GM23338 (cell line): Measurements from ENCODE around the gene NDUFA12. TPM values are rescaled to one million over a fixed set of nuclear protein-coding genes. Genes with fewer than 3 reads are reported as not detected.

Source experiments
- ATAC-seq: fragments of 200-7000 bp; cut with Tn5 transposase; 3 replicates; pipeline ENCODE4 v1.9.1; 2020
- DNase-seq: peaks from one replicate; pipeline ENCODE4 v3.0.0-alpha.2; 2015; ENCODE audit warnings: low spot score
- H2AFZ ChIP-seq: fragments of 200-600 bp; sonication (generic); 2 replicates; pipeline ENCODE4 v1.8.0; 2016; ENCODE audit warnings: antibody characterized with exemption, mild to moderate bottlenecking, moderate library complexity
- H3F3A ChIP-seq: fragments of 200-600 bp; sonication (generic); replicated peaks from 2 replicates; pipeline ENCODE4 v1.8.0; 2017; ENCODE audit warnings: antibody characterized with exemption, mixed run types, low read depth
- H3K27ac ChIP-seq: fragments of 200-600 bp; sonication (generic); 2 replicates; pipeline ENCODE4 v1.6.1; 2016; ENCODE audit warnings: low read depth
- H3K27me3 ChIP-seq: fragments of 200-600 bp; sonication (generic); 2 replicates; pipeline ENCODE4 v1.8.0; 2016; ENCODE audit warnings: mild to moderate bottlenecking, mixed run types, moderate library complexity; ENCODE audit not compliant: insufficient read depth
- H3K36me3 ChIP-seq: fragments of 200-600 bp; sonication (generic); 2 replicates; pipeline ENCODE4 v1.8.0; 2016; ENCODE audit warnings: mild to moderate bottlenecking; ENCODE audit not compliant: insufficient read depth
- H3K4me1 ChIP-seq: fragments of 200-600 bp; sonication (generic); 2 replicates; pipeline ENCODE4 v1.8.0; 2016; ENCODE audit warnings: mild to moderate bottlenecking, moderate library complexity; ENCODE audit not compliant: insufficient read depth
- H3K4me2 ChIP-seq: fragments of 200-600 bp; sonication (generic); 2 replicates; pipeline ENCODE4 v1.7.1; 2017; ENCODE audit warnings: mixed run types
- H3K4me3 ChIP-seq: fragments of 200-600 bp; sonication (generic); 2 replicates; pipeline ENCODE4 v1.6.1; 2016; ENCODE audit warnings: mixed run types
- H3K79me2 ChIP-seq: fragments of 200-600 bp; sonication (generic); replicated peaks from 2 replicates; pipeline ENCODE4 v1.8.0; 2017; ENCODE audit warnings: mild to moderate bottlenecking; ENCODE audit not compliant: insufficient read depth
- H3K9me2 ChIP-seq: fragments of 200-600 bp; sonication (generic); 2 replicates; pipeline ENCODE4 v1.8.0; 2017; ENCODE audit not compliant: insufficient read depth
- H4K20me1 ChIP-seq: fragments of 200-600 bp; sonication (generic); replicated peaks from 2 replicates; pipeline ENCODE4 v1.8.0; 2017; ENCODE audit warnings: mild to moderate bottlenecking; ENCODE audit not compliant: insufficient read depth
- H3K27ac Mint-ChIP-seq: 2 replicates; pipeline ENCODE4 v1.8.0; 2020; ENCODE audit warnings: inconsistent platforms, mild to moderate bottlenecking, moderate library complexity, mixed read lengths
- H3K27me3 Mint-ChIP-seq: 3 replicates; pipeline ENCODE4 v1.8.0; 2022; ENCODE audit warnings: low read depth, mild to moderate bottlenecking, moderate library complexity, mixed read lengths, inconsistent platforms; ENCODE audit not compliant: insufficient read depth, poor library complexity
- H3K36me3 Mint-ChIP-seq: 3 replicates; pipeline ENCODE4 v1.8.0; 2021; ENCODE audit warnings: low read depth, mild to moderate bottlenecking, inconsistent platforms, moderate library complexity, mixed read lengths
- H3K4me1 Mint-ChIP-seq: 3 replicates; pipeline ENCODE4 v1.8.0; 2020; ENCODE audit warnings: mild to moderate bottlenecking, inconsistent platforms, mixed read lengths
- H3K4me3 Mint-ChIP-seq: 3 replicates; pipeline ENCODE4 v1.8.0; 2021; ENCODE audit warnings: moderate library complexity, mild to moderate bottlenecking, inconsistent platforms, mixed read lengths
- H3K9me3 Mint-ChIP-seq: 3 replicates; pipeline ENCODE4 v1.8.0; 2020; ENCODE audit warnings: moderate library complexity, mild to moderate bottlenecking, inconsistent platforms, mixed read lengths
- CREB1 ChIP-seq: fragments of 250-450 bp; sonication (Bioruptor Pico); IDR thresholded peaks from 2 replicates; pipeline ENCODE4 v1.5.0; 2020; ENCODE audit warnings: low read depth, mild to moderate bottlenecking, moderate library complexity
- ETS1 ChIP-seq: IDR thresholded peaks from 2 replicates; pipeline ENCODE4 v1.6.1; 2016; ENCODE audit warnings: antibody characterized with exemption
- EZH2 ChIP-seq: fragments of 200-600 bp; sonication (generic); IDR thresholded peaks from one replicate; pipeline ENCODE4 v1.8.0; 2017; ENCODE audit warnings: antibody characterized with exemption, mild to moderate bottlenecking, low read depth; ENCODE audit not compliant: unreplicated experiment
- EZH2phosphoT487 ChIP-seq: fragments of 200-600 bp; sonication (generic); IDR thresholded peaks from one replicate; pipeline ENCODE4 v1.8.1; 2018; ENCODE audit warnings: antibody characterized with exemption; ENCODE audit not compliant: unreplicated experiment
- JUNB ChIP-seq: IDR thresholded peaks from one replicate; pipeline ENCODE4 v1.6.1; 2016; ENCODE audit warnings: antibody characterized with exemption; ENCODE audit not compliant: unreplicated experiment
- NANOG ChIP-seq: IDR thresholded peaks from 2 replicates; pipeline ENCODE4 v1.6.1; 2016; ENCODE audit warnings: antibody characterized with exemption, borderline replicate concordance
- POLR2AphosphoS5 ChIP-seq: IDR thresholded peaks from 2 replicates; pipeline ENCODE4 v1.6.1; 2016; ENCODE audit warnings: antibody characterized with exemption, low read depth
- REST ChIP-seq: IDR thresholded peaks from one replicate; pipeline ENCODE4 v1.6.1; 2018; ENCODE audit warnings: antibody characterized with exemption; ENCODE audit not compliant: unreplicated experiment
- STAT1 ChIP-seq: IDR thresholded peaks from one replicate; pipeline ENCODE4 v1.6.1; 2016; ENCODE audit warnings: antibody characterized with exemption; ENCODE audit not compliant: unreplicated experiment
- ZNF114 ChIP-seq: fragments of 250-450 bp; sonication (Bioruptor Pico); IDR thresholded peaks from 2 replicates; pipeline ENCODE4 v1.5.0; 2020; ENCODE audit warnings: mild to moderate bottlenecking, moderate library complexity
- ZNF331 ChIP-seq: fragments of 250-450 bp; sonication (Bioruptor Pico); IDR thresholded peaks from 2 replicates; pipeline ENCODE4 v1.5.0; 2020; ENCODE audit warnings: low read depth, mild to moderate bottlenecking, moderate library complexity
- polyA plus RNA-seq: library from polyadenylated mRNA; unstranded; fragments of >200 nt; fragmentation: Nextera tagmentation; extraction: Ambion mirVana; gene quantifications from 2 replicates; pipeline ENCODE4 v1.2.1, GENCODE V29; 2016
- total RNA-seq: library from RNA; depleted of rRNA; stranded (reverse); fragments of >200 nt; shearing (Covaris generic); gene quantifications from 2 replicates; pipeline ENCODE4 v1.2.3, GENCODE V29; 2014
- TF ChIP-seq, protein P1 (sequence below), 2 experiments: fragments of 200-600 bp in 1 of 2; sonication (generic) in 1 of 2; conservative IDR thresholded peaks; 2 replicates each; pipeline versions ENCODE4 v1.5.1 to v1.6.1; 2016 to 2017; ENCODE audit warnings: antibody characterized with exemption in 2 of 2, low read depth in 2 of 2, mild to moderate bottlenecking in 2 of 2, moderate library complexity in 1 of 2
- TF ChIP-seq, protein P2 (sequence below): fragments of 250-450 bp; sonication (Bioruptor Pico); IDR thresholded peaks from 2 replicates; pipeline ENCODE4 v1.5.0; 2020; ENCODE audit warnings: mild to moderate bottlenecking, moderate library complexity

Gene NDUFA12
- total and polyA plus RNA-seq, 2 experiments from 2014 or later: 84.9 to 386 TPM

GRCh38 chr12:94990222-94990621, 13.3 kb downstream of the NDUFA12 start:
- Histone ChIP-seq H2AFZ (no peak overlapping the region), H4K20me1 (no peaks in the 10 kb centered on the region), H3K27me3 (no peaks in the 10 kb centered on the region), H3K9me2 (no peaks in the 10 kb centered on the region), H3K36me3 (no peaks in the 10 kb centered on the region), H3K79me2 (no peaks in the 10 kb centered on the region; the same call in 1 of the 2 replicates), H3F3A (no peaks in the 10 kb centered on the region), H3K4me2 (no peak overlapping the region), H3K27ac (no peak overlapping the region), H3K4me3 (no peak overlapping the region), H3K4me1 (no peaks in the 10 kb centered on the region)
- no peaks in the 10 kb centered on the region; the same call in 2 of the 3 replicates for H3K4me1 Mint-ChIP-seq
- H3K9me3 Mint-ChIP-seq: no peaks in the 10 kb centered on the region
- TF ChIP-seq ZNF331 (CRISPR knock-in tag): no peak
- TF ChIP-seq STAT1: no peak
- TF ChIP-seq, protein P1, sequence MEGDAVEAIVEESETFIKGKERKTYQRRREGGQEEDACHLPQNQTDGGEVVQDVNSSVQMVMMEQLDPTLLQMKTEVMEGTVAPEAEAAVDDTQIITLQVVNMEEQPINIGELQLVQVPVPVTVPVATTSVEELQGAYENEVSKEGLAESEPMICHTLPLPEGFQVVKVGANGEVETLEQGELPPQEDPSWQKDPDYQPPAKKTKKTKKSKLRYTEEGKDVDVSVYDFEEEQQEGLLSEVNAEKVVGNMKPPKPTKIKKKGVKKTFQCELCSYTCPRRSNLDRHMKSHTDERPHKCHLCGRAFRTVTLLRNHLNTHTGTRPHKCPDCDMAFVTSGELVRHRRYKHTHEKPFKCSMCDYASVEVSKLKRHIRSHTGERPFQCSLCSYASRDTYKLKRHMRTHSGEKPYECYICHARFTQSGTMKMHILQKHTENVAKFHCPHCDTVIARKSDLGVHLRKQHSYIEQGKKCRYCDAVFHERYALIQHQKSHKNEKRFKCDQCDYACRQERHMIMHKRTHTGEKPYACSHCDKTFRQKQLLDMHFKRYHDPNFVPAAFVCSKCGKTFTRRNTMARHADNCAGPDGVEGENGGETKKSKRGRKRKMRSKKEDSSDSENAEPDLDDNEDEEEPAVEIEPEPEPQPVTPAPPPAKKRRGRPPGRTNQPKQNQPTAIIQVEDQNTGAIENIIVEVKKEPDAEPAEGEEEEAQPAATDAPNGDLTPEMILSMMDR (conservative IDR thresholded peaks at IDR 0.05; ENCODE audit: low read depth in 2 of 2): no peak
- TF ChIP-seq, protein P2, sequence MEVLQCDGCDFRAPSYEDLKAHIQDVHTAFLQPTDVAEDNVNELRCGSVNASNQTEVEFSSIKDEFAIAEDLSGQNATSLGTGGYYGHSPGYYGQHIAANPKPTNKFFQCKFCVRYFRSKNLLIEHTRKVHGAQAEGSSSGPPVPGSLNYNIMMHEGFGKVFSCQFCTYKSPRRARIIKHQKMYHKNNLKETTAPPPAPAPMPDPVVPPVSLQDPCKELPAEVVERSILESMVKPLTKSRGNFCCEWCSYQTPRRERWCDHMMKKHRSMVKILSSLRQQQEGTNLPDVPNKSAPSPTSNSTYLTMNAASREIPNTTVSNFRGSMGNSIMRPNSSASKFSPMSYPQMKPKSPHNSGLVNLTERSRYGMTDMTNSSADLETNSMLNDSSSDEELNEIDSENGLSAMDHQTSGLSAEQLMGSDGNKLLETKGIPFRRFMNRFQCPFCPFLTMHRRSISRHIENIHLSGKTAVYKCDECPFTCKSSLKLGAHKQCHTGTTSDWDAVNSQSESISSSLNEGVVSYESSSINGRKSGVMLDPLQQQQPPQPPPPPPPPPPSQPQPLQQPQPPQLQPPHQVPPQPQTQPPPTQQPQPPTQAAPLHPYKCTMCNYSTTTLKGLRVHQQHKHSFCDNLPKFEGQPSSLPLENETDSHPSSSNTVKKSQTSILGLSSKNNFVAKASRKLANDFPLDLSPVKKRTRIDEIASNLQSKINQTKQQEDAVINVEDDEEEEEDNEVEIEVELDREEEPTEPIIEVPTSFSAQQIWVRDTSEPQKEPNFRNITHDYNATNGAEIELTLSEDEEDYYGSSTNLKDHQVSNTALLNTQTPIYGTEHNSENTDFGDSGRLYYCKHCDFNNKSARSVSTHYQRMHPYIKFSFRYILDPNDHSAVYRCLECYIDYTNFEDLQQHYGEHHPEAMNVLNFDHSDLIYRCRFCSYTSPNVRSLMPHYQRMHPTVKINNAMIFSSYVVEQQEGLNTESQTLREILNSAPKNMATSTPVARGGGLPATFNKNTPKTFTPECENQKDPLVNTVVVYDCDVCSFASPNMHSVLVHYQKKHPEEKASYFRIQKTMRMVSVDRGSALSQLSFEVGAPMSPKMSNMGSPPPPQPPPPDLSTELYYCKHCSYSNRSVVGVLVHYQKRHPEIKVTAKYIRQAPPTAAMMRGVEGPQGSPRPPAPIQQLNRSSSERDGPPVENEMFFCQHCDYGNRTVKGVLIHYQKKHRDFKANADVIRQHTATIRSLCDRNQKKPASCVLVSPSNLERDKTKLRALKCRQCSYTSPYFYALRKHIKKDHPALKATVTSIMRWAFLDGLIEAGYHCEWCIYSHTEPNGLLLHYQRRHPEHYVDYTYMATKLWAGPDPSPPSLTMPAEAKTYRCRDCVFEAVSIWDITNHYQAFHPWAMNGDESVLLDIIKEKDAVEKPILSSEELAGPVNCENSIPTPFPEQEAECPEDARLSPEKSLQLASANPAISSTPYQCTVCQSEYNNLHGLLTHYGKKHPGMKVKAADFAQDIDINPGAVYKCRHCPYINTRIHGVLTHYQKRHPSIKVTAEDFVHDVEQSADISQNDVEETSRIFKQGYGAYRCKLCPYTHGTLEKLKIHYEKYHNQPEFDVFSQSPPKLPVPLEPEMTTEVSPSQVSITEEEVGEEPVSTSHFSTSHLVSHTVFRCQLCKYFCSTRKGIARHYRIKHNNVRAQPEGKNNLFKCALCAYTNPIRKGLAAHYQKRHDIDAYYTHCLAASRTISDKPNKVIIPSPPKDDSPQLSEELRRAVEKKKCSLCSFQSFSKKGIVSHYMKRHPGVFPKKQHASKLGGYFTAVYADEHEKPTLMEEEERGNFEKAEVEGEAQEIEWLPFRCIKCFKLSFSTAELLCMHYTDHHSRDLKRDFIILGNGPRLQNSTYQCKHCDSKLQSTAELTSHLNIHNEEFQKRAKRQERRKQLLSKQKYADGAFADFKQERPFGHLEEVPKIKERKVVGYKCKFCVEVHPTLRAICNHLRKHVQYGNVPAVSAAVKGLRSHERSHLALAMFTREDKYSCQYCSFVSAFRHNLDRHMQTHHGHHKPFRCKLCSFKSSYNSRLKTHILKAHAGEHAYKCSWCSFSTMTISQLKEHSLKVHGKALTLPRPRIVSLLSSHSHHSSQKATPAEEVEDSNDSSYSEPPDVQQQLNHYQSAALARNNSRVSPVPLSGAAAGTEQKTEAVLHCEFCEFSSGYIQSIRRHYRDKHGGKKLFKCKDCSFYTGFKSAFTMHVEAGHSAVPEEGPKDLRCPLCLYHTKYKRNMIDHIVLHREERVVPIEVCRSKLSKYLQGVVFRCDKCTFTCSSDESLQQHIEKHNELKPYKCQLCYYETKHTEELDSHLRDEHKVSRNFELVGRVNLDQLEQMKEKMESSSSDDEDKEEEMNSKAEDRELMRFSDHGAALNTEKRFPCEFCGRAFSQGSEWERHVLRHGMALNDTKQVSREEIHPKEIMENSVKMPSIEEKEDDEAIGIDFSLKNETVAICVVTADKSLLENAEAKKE (CRISPR knock-in tag): no peak
- TF ChIP-seq NANOG: no peak
- no peak for TF ChIP-seq JUNB
- no peak for TF ChIP-seq REST
- no peak for TF ChIP-seq ETS1
- TF ChIP-seq EZH2: no peak
- no peak for TF ChIP-seq EZH2phosphoT487
- TF ChIP-seq CREB1 (CRISPR knock-in tag): no peak
- TF ChIP-seq POLR2AphosphoS5: no peak
- no peak for TF ChIP-seq ZNF114 (CRISPR knock-in tag)
- ATAC-seq (no peak), DNase-seq (no peak)
- H3K27me3 Mint-ChIP-seq: peaks cover 3% of the 10 kb centered on the region
- no peak overlapping the region for H3K27ac Mint-ChIP-seq
- no peak overlapping the region for H3K4me3 Mint-ChIP-seq
- peaks cover 18% of the 10 kb centered on the region for H3K36me3 Mint-ChIP-seq
